GM13976 (cell line): ENCODE measurements around the gene RDX.
"Not testable (repeated sequence)": the region's sequence is repeated elsewhere in the genome, so short reads cannot be mapped to it uniquely, and the experiment has no call there.

Experiments used
- DNase-seq: peaks from one replicate; pipeline ENCODE4 v3.0.0; 2012; ENCODE audit warnings: low spot score
- in situ Hi-C: fragments of 300-500 bp; cut with MboI; formaldehyde crosslinking; loops from one replicate; pipeline ENCODE4 v1.12.0; 2022; ENCODE audit warnings: low sequenced_read_pairs, mixed read lengths, inconsistent platforms; ENCODE audit not compliant: unreplicated experiment
- TF ChIP-seq, protein P1 (sequence below): IDR thresholded peaks from 2 replicates; pipeline ENCODE4 v1.5.1; 2012; ENCODE audit warnings: borderline replicate concordance, mild to moderate bottlenecking; ENCODE audit not compliant: insufficient read depth; ENCODE audit errors: extremely low read depth, missing control alignments, control extremely low read depth

The RDX gene

DNA sequence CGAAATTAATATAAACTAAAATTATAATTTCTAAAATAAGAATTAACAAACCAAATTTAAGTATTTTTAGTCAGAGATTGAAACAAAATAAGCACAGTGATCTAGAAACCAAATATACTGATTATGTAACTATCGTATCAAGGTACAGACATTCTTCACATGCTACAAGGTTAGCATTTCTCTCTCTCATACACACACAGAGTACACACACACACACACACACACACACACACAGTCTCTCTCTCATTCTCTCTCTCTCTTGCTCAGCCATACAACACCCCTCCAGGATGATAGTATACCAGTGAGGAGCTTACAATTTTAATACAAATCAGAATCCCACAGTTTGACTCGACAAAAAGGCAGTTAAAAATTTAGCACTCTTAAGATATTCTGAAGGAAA, 66.0 kb downstream of the RDX start:
- no peak for DNase-seq
- in situ Hi-C loops, result no loop called here

DNA sequence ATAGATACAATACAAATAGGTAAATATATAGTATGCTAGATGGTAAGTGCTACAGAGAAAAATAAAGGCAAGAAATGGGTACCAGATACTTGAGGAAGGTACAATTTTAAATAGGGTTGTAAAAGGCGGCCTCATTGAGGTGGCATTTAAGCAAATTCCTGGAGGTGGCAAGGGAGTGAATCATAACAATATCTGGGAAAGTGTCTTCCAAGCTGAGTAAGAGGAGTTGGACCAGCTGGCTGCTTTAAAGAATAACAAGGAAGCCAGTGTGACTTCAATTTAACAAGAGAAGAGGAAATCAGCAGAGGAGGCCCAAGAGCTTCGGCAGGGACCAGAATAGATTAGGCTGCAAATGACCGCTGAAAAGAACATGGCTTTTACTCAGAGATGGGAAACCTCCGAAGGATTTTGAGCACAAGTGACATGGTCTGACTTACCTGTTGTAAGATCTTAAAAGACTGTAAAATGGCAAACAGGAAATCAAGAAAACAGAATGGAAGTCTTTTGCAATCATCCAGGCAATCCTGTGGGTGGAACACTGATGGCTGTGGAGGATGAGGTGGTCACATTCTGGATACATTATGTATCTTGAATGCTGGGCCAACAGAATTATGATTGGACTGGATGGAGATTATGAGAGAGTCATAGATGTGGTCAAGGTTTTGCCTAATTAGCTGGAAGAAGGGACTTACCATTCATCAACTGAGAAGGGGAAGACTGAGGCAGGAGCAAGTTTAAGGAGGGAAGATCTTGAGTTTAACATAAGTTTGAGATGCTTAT, 77.2 kb downstream of the RDX start:
- no peak for DNase-seq
- in situ Hi-C loops, result loop anchor here (25.0 kb wide), 1 partner anchor 1018 kb away; the partner anchor contains the start of gene POU2AF2
- TF ChIP-seq, protein P1, sequence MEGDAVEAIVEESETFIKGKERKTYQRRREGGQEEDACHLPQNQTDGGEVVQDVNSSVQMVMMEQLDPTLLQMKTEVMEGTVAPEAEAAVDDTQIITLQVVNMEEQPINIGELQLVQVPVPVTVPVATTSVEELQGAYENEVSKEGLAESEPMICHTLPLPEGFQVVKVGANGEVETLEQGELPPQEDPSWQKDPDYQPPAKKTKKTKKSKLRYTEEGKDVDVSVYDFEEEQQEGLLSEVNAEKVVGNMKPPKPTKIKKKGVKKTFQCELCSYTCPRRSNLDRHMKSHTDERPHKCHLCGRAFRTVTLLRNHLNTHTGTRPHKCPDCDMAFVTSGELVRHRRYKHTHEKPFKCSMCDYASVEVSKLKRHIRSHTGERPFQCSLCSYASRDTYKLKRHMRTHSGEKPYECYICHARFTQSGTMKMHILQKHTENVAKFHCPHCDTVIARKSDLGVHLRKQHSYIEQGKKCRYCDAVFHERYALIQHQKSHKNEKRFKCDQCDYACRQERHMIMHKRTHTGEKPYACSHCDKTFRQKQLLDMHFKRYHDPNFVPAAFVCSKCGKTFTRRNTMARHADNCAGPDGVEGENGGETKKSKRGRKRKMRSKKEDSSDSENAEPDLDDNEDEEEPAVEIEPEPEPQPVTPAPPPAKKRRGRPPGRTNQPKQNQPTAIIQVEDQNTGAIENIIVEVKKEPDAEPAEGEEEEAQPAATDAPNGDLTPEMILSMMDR, result no peak

More for the DNA sequence above, 66.0 kb downstream of the RDX start:
- TF ChIP-seq, protein P1, result no peak

DNA sequence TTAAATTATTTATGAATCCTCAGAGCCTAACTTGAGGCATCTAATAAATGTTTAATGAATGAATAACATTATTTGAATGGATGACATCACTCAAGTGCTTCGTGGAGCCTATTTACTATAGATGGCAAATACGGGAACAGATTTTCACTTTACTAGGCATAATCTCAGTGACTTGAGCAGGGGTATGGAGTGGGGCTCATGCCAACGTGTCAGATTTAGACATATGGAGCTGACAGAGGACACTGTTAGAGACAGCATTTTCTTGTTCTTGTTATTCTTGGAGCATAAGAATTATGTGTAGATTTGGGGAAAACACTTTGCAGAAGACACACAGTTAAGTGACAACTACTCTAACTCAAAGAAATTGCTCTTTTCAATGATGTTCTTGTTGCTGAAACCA, 78.5 kb downstream of the RDX start:
- TF ChIP-seq, protein P1, result no peak
- in situ Hi-C loops, result loop anchor here (25.0 kb wide), 1 partner anchor 1019 kb away; the partner anchor contains the start of gene POU2AF2
- no peak for DNase-seq

- TF ChIP-seq, protein P1, result no peak
- in situ Hi-C loops, result loop anchor here (25.0 kb wide), 1 partner anchor 1020 kb away; the partner anchor contains the start of gene POU2AF2
- no peak for DNase-seq
Observed at GRCh38 chr11:110217223-110217877, 79.1 kb downstream of the RDX start.

GRCh38 chr11:110209313-110209694, 87.1 kb downstream of the RDX start:
- in situ Hi-C loops, result loop anchor here (25.0 kb wide), 1 partner anchor 1028 kb away; the partner anchor contains the start of gene POU2AF2
- not testable (repeated sequence) for DNase-seq

GRCh38 chr11:110208678-110209312, 87.6 kb downstream of the RDX start:
- in situ Hi-C loops, result loop anchor here (25.0 kb wide), 1 partner anchor 1029 kb away; the partner anchor contains the start of gene POU2AF2

GRCh38 chr11:110207123-110207522, 89.3 kb downstream of the RDX start:
- in situ Hi-C loops, result loop anchor here (25.0 kb wide), 1 partner anchor 1030 kb away; the partner anchor contains the start of gene POU2AF2

More at GRCh38 chr11:110208678-110209312, 87.6 kb downstream of the RDX start:
- not testable (repeated sequence) for DNase-seq

More at GRCh38 chr11:110207123-110207522, 89.3 kb downstream of the RDX start:
- TF ChIP-seq, protein P1, result no peak
- no peak for DNase-seq
